NB4 (cell line): ENCODE results near the gene NOX5.
"Not testable (repeated sequence)": the region's sequence is repeated elsewhere in the genome, so short reads cannot be mapped to it uniquely, and the experiment has no call there.

Source experiments
- DNase-seq: peaks from one replicate; pipeline ENCODE4 v3.0.0; 2010; ENCODE audit warnings: low read depth
- H3K4me3 ChIP-seq: one replicate; pipeline ENCODE4 v1.5.1; 2011; ENCODE audit warnings: mild to moderate bottlenecking, low read depth, low read length, moderate library complexity
- MYC ChIP-seq: IDR thresholded peaks from 2 replicates; pipeline ENCODE4 v1.6.1; 2011; ENCODE audit warnings: low read depth, low read length
- POLR2A ChIP-seq: IDR thresholded peaks from 2 replicates; pipeline ENCODE4 v1.6.1; 2011; ENCODE audit warnings: mild to moderate bottlenecking; ENCODE audit not compliant: insufficient read length; ENCODE audit errors: extremely low read depth
- TF ChIP-seq, protein P1 (sequence below): IDR thresholded peaks from 2 replicates; pipeline ENCODE4 v1.6.1; 2011; ENCODE audit warnings: low read depth, low read length
- TF ChIP-seq, protein P2 (sequence below): IDR thresholded peaks from one replicate; pipeline ENCODE4 v1.5.1; 2012; ENCODE audit warnings: low read depth, low read length

NOX5 gene, protein sequence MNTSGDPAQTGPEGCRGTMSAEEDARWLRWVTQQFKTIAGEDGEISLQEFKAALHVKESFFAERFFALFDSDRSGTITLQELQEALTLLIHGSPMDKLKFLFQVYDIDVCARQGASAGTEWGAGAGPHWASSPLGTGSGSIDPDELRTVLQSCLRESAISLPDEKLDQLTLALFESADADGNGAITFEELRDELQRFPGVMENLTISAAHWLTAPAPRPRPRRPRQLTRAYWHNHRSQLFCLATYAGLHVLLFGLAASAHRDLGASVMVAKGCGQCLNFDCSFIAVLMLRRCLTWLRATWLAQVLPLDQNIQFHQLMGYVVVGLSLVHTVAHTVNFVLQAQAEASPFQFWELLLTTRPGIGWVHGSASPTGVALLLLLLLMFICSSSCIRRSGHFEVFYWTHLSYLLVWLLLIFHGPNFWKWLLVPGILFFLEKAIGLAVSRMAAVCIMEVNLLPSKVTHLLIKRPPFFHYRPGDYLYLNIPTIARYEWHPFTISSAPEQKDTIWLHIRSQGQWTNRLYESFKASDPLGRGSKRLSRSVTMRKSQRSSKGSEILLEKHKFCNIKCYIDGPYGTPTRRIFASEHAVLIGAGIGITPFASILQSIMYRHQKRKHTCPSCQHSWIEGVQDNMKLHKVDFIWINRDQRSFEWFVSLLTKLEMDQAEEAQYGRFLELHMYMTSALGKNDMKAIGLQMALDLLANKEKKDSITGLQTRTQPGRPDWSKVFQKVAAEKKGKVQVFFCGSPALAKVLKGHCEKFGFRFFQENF

DNA sequence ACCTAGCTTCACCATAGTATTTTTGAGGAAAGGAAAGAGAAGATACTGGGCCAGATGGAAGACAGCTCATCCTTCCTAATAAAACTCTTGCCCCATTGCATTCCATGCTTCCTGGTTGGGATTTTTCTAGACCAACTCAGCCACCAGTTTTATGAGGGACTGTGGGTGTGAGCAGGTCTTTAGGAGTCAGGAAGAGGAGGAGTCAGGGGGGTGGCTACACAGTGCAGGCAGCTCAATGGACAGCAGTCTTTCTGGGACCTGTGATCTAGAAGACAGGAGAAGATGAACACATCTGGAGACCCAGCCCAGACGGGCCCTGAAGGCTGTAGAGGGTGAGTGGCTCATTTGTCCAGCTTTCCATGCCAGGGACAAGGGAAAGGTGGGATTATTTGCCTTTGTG, at the start of gene NOX5:
Gene NOX5, plus strand, starts transcription at position 242 of the 400 bp plus-strand sequence. Its CDS starts 41 bp downstream, at position 283.
- DNase-seq, result peak; percentile 16
- no peak within 1 kb of the TSS for H3K4me3 ChIP-seq
- TF ChIP-seq MYC, result no peak
- no peak for TF ChIP-seq POLR2A
- TF ChIP-seq, protein P1, sequence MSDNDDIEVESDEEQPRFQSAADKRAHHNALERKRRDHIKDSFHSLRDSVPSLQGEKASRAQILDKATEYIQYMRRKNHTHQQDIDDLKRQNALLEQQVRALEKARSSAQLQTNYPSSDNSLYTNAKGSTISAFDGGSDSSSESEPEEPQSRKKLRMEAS, result no peak
- TF ChIP-seq, protein P2, sequence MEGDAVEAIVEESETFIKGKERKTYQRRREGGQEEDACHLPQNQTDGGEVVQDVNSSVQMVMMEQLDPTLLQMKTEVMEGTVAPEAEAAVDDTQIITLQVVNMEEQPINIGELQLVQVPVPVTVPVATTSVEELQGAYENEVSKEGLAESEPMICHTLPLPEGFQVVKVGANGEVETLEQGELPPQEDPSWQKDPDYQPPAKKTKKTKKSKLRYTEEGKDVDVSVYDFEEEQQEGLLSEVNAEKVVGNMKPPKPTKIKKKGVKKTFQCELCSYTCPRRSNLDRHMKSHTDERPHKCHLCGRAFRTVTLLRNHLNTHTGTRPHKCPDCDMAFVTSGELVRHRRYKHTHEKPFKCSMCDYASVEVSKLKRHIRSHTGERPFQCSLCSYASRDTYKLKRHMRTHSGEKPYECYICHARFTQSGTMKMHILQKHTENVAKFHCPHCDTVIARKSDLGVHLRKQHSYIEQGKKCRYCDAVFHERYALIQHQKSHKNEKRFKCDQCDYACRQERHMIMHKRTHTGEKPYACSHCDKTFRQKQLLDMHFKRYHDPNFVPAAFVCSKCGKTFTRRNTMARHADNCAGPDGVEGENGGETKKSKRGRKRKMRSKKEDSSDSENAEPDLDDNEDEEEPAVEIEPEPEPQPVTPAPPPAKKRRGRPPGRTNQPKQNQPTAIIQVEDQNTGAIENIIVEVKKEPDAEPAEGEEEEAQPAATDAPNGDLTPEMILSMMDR, result no peak

DNA sequence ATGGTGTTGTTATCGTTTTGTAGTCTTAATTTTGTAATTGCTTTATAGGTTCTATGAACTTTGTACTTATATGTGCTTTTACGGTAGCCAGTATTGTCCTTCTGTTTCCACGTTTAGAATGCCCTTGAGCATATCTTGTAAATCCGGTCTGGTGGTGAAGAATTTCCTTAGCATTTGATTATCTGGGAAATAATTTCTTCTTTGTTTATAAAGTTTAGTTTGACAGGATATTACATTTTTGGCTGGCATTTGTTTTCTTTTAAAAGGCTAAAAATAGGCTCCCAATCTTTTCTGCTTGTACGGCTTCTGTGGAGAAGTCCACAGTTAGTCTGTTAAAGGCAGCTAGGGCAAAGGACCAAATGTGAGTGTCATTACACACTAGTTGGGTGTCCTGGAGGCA, 47.5 kb upstream of the NOX5 start:
- H3K4me3 ChIP-seq, result no peak overlapping the region
- no peak for TF ChIP-seq MYC
- TF ChIP-seq POLR2A, result no peak
- TF ChIP-seq, protein P1, result no peak
- TF ChIP-seq, protein P2, result no peak
- DNase-seq, result no peak

DNA sequence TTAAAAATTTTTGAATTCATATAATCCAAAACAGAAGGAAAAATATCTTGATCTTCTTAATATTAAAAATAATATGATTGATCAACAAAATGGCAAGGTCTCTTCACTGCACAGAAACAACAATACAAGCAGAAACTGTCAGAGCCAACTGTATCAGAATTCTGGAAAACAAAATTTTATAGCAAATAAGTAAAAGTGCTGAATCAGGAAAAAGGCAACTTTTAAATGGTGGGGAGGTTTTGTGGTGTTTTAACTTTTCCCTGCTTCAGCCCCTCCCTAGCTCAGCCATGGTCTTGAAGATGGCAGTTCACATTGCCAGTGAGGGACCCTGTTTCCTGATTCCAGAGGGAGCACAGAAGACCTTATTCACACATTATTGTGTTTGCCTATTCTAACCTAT, 46.5 kb upstream of the NOX5 start:
- H3K4me3 ChIP-seq, result no peak overlapping the region
- TF ChIP-seq, protein P1, result no peak
- TF ChIP-seq POLR2A (no peak), MYC (no peak)
- TF ChIP-seq, protein P2, result no peak
- DNase-seq, result no peak

DNA sequence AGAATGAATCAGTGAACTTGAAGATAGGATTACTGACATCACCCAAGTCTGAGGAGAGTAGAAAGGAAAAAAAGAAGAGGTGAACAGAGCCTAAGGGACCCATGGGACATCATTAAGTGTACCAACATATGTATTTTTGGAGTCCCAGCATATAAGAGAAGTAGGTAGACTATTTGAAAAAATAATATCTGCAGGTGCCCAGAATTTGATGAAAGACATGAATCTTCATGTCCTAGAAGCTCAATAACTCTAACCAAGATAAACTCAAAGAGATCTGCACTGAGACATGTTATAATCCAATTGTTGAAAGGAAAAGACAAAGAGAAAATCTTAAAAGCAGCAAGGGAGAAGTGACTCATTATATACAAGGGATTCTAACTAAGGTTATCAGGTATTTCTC, 45.2 kb upstream of the NOX5 start:
- H3K4me3 ChIP-seq, result no peak overlapping the region
- DNase-seq, result no peak
- TF ChIP-seq, protein P1, result no peak
- TF ChIP-seq, protein P2, result no peak
- TF ChIP-seq MYC (no peak), POLR2A (no peak)

DNA sequence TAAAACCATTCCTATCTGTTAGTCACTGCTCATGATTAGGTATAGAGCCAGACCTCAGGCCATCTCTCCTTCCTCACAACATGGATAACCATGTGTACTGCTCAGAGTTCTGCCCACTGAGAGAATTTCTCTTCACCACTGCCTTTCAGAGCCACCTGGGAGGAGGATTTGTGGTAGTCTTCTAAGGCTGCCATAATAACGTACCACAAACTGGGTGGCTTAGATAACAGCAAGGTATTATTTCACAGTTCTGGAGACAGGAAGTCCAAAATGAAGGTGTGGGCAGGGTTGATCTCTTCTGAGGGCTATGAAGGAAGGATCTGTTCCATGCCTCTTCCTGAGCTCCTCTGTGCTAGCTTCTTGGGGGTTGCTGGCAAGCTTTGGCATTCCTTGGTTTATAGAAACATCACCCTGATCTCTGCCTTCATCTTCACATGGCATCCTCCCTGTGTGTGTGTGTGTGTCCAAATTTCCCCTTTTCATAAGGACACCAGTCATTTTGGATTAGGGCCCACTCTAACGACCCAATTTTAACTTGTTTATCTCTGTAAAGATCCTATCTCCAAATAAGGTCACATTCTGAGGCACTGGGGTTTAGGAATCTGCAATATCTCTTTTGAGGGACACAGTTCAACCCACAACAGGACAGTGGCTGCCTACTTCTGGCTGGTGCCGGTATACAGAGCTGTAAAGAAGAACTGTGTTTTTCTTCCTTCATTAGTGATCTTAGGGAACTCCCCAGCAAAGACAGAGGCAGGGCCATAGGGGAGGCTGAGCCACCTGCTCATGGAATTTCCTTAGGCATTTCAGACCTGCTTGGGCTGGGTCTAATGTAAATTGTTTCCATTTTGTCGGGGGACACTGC, 42.1 kb upstream of the NOX5 start:
- no peak overlapping the region for H3K4me3 ChIP-seq
- TF ChIP-seq MYC (no peak), POLR2A (no peak)
- TF ChIP-seq, protein P1, result no peak
- TF ChIP-seq, protein P2, result no peak
- DNase-seq, result no peak

DNA sequence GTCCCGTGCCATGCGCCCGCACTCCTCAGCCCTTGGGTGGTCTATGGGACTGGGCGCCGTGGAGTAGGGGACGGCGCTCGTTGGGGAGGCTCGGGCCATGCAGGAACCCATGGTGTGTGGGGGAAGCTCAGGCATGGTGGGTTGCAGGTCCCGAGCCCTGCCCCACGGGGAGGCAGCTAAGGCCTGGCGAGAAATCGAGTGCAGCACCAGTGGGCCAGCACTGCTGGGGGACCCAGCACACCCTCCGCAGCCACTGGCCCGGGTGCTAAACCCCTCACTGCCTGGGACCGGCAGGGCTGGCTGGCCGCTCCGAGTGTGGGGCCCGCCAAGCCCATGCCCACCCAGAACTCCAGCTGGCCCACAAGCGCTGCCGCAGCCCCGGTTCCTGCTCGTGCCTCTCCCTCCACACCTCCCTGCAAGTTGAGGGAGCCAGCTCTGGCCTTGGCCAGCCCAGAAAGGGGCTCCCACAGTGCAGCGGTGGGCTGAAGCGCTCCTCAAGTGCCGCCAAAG, 38.8 kb upstream of the NOX5 start:
- not testable (repeated sequence) for DNase-seq, H3K4me3 ChIP-seq

DNA sequence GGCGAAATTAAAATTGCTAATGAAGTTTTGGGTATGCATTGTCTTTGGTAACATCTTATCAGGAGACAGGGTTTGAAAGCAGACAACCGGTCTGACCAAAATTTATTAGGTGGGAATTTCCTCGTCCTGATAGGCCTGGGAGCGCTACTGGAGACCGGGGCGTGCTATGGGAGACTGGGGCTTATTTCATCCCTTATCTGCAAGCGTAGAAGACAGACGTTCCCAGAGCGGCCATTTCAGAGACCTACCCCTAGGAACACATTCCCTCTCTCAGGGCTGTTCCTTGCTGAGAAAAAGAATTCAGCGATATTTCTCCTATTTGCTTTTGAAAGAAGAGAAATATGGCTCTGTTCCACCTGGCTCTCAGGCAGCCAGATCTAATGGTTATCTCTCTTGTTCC, 37.1 kb upstream of the NOX5 start:
- not testable (repeated sequence) for DNase-seq, H3K4me3 ChIP-seq
